B cell (primary cell): ENCODE data around the gene SETD1A. TPM values are rescaled to one million over a fixed set of nuclear protein-coding genes. Genes with fewer than 3 reads are reported as not detected.

Experiments
- ATAC-seq: fragments of 200-7000 bp; cut with Tn5 transposase; one replicate; pipeline ENCODE4 v1.10.0; 2021; ENCODE audit warnings: low read depth, mild to moderate bottlenecking, moderate number of reproducible peaks, moderate library complexity
- CTCF ChIA-PET: fragments of 350-600 bp; sonication (Branson Sonifier 250); formaldehyde crosslinking; loops from one replicate; lab custom pipeline; 2021; ENCODE audit warnings: antibody characterized with exemption, inconsistent platforms; lab: Charles Lee
- POLR2A ChIA-PET: fragments of 350-600 bp; sonication (Branson Sonifier 250); formaldehyde crosslinking; loops from one replicate; lab custom pipeline; 2021; ENCODE audit warnings: antibody characterized with exemption; lab: Charles Lee
- DNase-seq: peaks from one replicate; pipeline ENCODE4 v3.0.0; 2013
- H2AFZ ChIP-seq: 2 replicates; pipeline ENCODE4 v1.6.1; 2012; ENCODE audit warnings: mild to moderate bottlenecking, low read depth, low read length; ENCODE audit not compliant: insufficient read depth, poor library complexity, severe bottlenecking
- H3K27ac ChIP-seq, 2 donors: 1 replicate in 1 of 2; 2 replicates in 1 of 2; pipeline ENCODE4 v1.5.1; 2012 to 2013; ENCODE audit warnings: low read length in 2 of 2, mild to moderate bottlenecking in 2 of 2, moderate library complexity in 1 of 2
- H3K27me3 ChIP-seq, 4 experiments: fragments of 200-600 bp in 1 of 4; sonication (generic) in 1 of 4; replicated peaks in 1 of 4; 1 replicate in 2 of 4; 2 replicates in 2 of 4; pipeline versions ENCODE4 v1.6.1 to v1.7.0; 2013 to 2016; ENCODE audit warnings: low read length in 3 of 4, mild to moderate bottlenecking in 2 of 4, mixed read lengths in 1 of 4, moderate library complexity in 1 of 4; ENCODE audit not compliant: insufficient read depth in 4 of 4, control insufficient read depth in 3 of 4; ENCODE audit errors: control extremely low read depth in 1 of 4
- H3K36me3 ChIP-seq, 2 experiments: replicated peaks in 1 of 2; 1 replicate in 1 of 2; 2 replicates in 1 of 2; pipeline versions ENCODE4 v1.6.1 to v1.7.1; 2013; ENCODE audit warnings: low read length in 1 of 2; ENCODE audit not compliant: insufficient read depth in 2 of 2, control insufficient read depth in 1 of 2; ENCODE audit errors: control extremely low read depth in 1 of 2, extremely low read depth in 1 of 2
- H3K4me1 ChIP-seq, 2 donors: fragments of 200-600 bp in 1 of 2; sonication (generic) in 1 of 2; 1 replicate in 1 of 2; 2 replicates in 1 of 2; pipeline versions ENCODE4 v1.5.1 to v1.6.1; 2013 to 2017; ENCODE audit warnings: low read length in 2 of 2; ENCODE audit not compliant: control insufficient read depth in 2 of 2, insufficient read depth in 2 of 2
- H3K4me2 ChIP-seq: replicated peaks from 2 replicates; pipeline ENCODE3; 2012; ENCODE audit warnings: mild to moderate bottlenecking, low read depth, low read length; ENCODE audit not compliant: poor library complexity, severe bottlenecking
- H3K4me3 ChIP-seq, 5 experiments: fragments of 200-600 bp in 1 of 5; sonication (generic) in 1 of 5; 1 replicate in 3 of 5; 2 replicates in 2 of 5; pipeline versions ENCODE4 v1.5.1 to v1.7.0; 2011 to 2016; ENCODE audit warnings: low read length in 4 of 5, mild to moderate bottlenecking in 4 of 5, low read depth in 2 of 5, control low read depth in 1 of 5, moderate library complexity in 1 of 5; ENCODE audit not compliant: insufficient read depth in 1 of 5; ENCODE audit errors: control extremely low read depth in 1 of 5, extremely low read depth in 1 of 5
- H3K79me2 ChIP-seq: fragments of 200-600 bp; sonication (generic); one replicate; pipeline ENCODE4 v1.6.0; 2016; ENCODE audit warnings: low read length; ENCODE audit not compliant: control insufficient read depth, insufficient read depth
- H3K9ac ChIP-seq: fragments of 200-600 bp; sonication (generic); 2 replicates; pipeline ENCODE4 v1.6.1; 2017; ENCODE audit warnings: mild to moderate bottlenecking, low read length, moderate library complexity
- H3K9me3 ChIP-seq, 3 donors: one replicate each; pipeline versions ENCODE4 v1.6.1 to v1.7.1; 2013; ENCODE audit warnings: low read length in 2 of 3; ENCODE audit not compliant: control insufficient read depth in 2 of 3, insufficient read depth in 1 of 3; ENCODE audit errors: control extremely low read depth in 1 of 3
- H4K20me1 ChIP-seq: 2 replicates; pipeline ENCODE4 v1.6.0; 2012; ENCODE audit warnings: mild to moderate bottlenecking, low read length; ENCODE audit not compliant: insufficient read depth, control insufficient read depth, poor library complexity, severe bottlenecking
- H3K27ac Mint-ChIP-seq: one replicate; pipeline ENCODE4 v1.8.0; 2021; ENCODE audit warnings: mixed read lengths
- H3K27me3 Mint-ChIP-seq: one replicate; pipeline ENCODE4 v1.8.0; 2021; ENCODE audit warnings: mixed read lengths
- H3K4me1 Mint-ChIP-seq: one replicate; pipeline ENCODE4 v1.8.0; 2021; ENCODE audit warnings: mixed read lengths
- H3K4me3 Mint-ChIP-seq: one replicate; pipeline ENCODE4 v1.8.0; 2021; ENCODE audit warnings: mixed read lengths
- H3K9me3 Mint-ChIP-seq: one replicate; pipeline ENCODE4 v1.8.0; 2022; ENCODE audit warnings: mixed read lengths; ENCODE audit not compliant: insufficient read depth
- EZH2 ChIP-seq: IDR thresholded peaks from 2 replicates; pipeline ENCODE4 v1.6.1; 2012; ENCODE audit warnings: borderline replicate concordance, low read depth, mild to moderate bottlenecking, moderate library complexity, low read length; ENCODE audit not compliant: insufficient read depth, poor library complexity, severe bottlenecking
- WGBS: methylation state at CpG from one replicate; pipeline ENCODE4 v1.1.5; 2013; ENCODE audit warnings: missing lambda C conversion rate; ENCODE audit not compliant: insufficient coverage; 5-methylcytosine and 5-hydroxymethylcytosine counted together
- intact Hi-C: fragments of 100-400 bp; cut with micrococcal nuclease; formaldehyde crosslinking; loops from one replicate; pipeline ENCODE4 v1.10.0; 2022
- polyA minus RNA-seq: library from RNA; depleted of rRNA, polyadenylated mRNA; stranded (reverse); fragments of >200 nt; gene quantifications from 2 replicates; pipeline ENCODE4 v1.2.3, GENCODE V29; 2012
- polyA plus RNA-seq: library from polyadenylated mRNA; depleted of rRNA; stranded (reverse); fragments of >200 nt; gene quantifications from 2 replicates; pipeline ENCODE4 v1.2.3, GENCODE V29; 2012
- total RNA-seq, 2 donors: library from RNA; stranded (reverse); fragments of 120-200 nt in 1 of 2; gene quantifications; 1 replicate in 1 of 2; 2 replicates in 1 of 2; pipeline versions ENCODE4 v1.2.3 to v1.2.4, GENCODE V29; 2013 to 2022
- TF ChIP-seq, protein P1 (sequence below): fragments of 200-600 bp; IDR thresholded peaks from one replicate; pipeline ENCODE4 v1.8.0; 2022; ENCODE audit warnings: antibody characterized with exemption, mild to moderate bottlenecking

SETD1A gene
- total RNA-seq, result 37.2 and 39.5 TPM in 2 replicates
- 2.8 TPM for total RNA-seq (2013)
- 11.5 and 12.4 TPM in 2 replicates for polyA plus RNA-seq
- polyA minus RNA-seq, result 7.9 and 17.7 TPM in 2 replicates

DNA sequence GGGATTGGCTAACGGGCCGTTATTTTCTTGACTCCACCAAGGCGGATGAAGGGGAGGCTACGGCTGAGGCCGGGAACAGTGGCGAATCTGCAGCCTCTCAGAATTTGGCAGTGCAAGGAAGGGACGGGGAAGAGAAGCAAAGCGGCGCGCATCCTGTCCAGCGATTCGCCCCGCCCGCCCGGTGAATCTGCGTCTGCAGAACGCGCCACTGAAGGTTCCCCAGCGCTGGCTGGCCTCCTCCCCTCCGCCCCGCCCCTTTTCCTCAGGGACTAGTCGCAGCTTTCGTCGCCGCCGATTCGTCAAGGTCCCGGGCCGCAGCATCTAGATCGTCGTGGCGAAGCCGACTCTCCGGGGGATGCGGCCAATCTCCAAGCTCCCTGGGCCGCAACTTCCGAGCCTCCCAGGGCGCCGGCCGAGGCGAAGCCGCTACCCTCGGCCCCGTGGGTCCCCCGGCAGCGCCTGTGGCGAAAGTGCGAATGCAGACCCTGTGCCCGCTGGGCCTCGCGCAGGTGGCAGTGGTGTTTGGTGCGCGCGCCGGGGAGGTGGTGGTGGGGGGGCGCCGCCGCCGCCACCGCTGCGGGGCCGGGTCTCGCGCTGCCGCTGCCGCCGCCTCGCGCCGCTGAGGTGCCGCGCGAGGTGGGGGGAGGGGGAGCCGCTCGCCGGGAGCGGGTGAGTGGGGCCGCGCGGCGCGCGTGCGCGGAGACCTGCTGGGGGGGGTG is at the start of gene SETD1A:
SETD1A (plus strand) TSS at position 299 of the 719 bp plus-strand sequence. CDS start 978 bp downstream, outside the sequence.
- H3K9me3 ChIP-seq, result peaks cover 0 to 4% (median 0%) of the 10 kb centered on the region in 3 donors
- H3K36me3 ChIP-seq, result peaks cover 9 to 34% of the 10 kb centered on the region in 2 experiments
- H3K4me2 ChIP-seq, result peak within 1 kb of the TSS; percentile 91
- H3K27ac Mint-ChIP-seq, result peak within 1 kb of the TSS; percentile 99
- under 1% methylated on average over 84 of the region's 85 CpGs for WGBS
- peak within 1 kb of the TSS; percentile 98 for H3K9ac ChIP-seq
- H2AFZ ChIP-seq, result peak within 1 kb of the TSS; percentile 98
- H3K27me3 ChIP-seq, result no peaks in the 10 kb centered on the region
- peak within 1 kb of the TSS; percentile 85 to 99 (median 95) for H3K4me3 ChIP-seq
- H3K79me2 ChIP-seq, result peaks cover 41% of the 10 kb centered on the region
- TF ChIP-seq EZH2, result no peak
- TF ChIP-seq, protein P1, sequence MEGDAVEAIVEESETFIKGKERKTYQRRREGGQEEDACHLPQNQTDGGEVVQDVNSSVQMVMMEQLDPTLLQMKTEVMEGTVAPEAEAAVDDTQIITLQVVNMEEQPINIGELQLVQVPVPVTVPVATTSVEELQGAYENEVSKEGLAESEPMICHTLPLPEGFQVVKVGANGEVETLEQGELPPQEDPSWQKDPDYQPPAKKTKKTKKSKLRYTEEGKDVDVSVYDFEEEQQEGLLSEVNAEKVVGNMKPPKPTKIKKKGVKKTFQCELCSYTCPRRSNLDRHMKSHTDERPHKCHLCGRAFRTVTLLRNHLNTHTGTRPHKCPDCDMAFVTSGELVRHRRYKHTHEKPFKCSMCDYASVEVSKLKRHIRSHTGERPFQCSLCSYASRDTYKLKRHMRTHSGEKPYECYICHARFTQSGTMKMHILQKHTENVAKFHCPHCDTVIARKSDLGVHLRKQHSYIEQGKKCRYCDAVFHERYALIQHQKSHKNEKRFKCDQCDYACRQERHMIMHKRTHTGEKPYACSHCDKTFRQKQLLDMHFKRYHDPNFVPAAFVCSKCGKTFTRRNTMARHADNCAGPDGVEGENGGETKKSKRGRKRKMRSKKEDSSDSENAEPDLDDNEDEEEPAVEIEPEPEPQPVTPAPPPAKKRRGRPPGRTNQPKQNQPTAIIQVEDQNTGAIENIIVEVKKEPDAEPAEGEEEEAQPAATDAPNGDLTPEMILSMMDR, result no peak
- no peaks in the 10 kb centered on the region for H3K27me3 Mint-ChIP-seq
- ATAC-seq (peak; percentile 83), DNase-seq (peak; percentile 99)
- H3K4me1 ChIP-seq, result peaks cover 15 to 25% of the 10 kb centered on the region in 2 donors
- CTCF ChIA-PET, result interaction anchor here (1.8 kb wide), 1 partner anchor 112 kb away, joined by 5 read pairs; no protein-coding TSS in a partner anchor
- peak within 1 kb of the TSS; percentile 97 for H3K4me3 Mint-ChIP-seq
- POLR2A ChIA-PET, result interaction anchor here (0.7 to 1.1 kb wide), 3 partner anchors 16 to 116 kb away, joined by 3 to 6 read pairs (median 5); partner anchors contain the start of genes ZNF646 and ZNF668
- peaks cover 40% of the 10 kb centered on the region for H3K4me1 Mint-ChIP-seq
- H3K27ac ChIP-seq, result peak within 1 kb of the TSS; percentile 92 to 96
- intact Hi-C loops, result loop anchor here (1.0 kb wide), 8 partner anchors 8 to 502 kb away; partner anchors contain the start of genes ARMC5, FBXL19, ORAI3 and STX4
- H4K20me1 ChIP-seq, result peaks cover 30% of the 10 kb centered on the region
- H3K9me3 Mint-ChIP-seq, result no peaks in the 10 kb centered on the region
